Neural cell (in vitro differentiated cells): ENCODE measurements around the gene RBBP6. TPM values are rescaled to one million over a fixed set of nuclear protein-coding genes. Genes with fewer than 3 reads are reported as not detected.

ENCODE experiments used
- H2AFZ ChIP-seq: fragments of 200-600, 300-800 bp; sonication (generic), shearing (Covaris generic); 2 replicates; pipeline ENCODE4 v1.6.0; 2014; ENCODE audit warnings: low read depth, mild to moderate bottlenecking, antibody characterized with exemption, low read length, moderate library complexity
- H3F3A ChIP-seq: fragments of 200-600 bp; shearing (Covaris generic); 2 replicates; pipeline ENCODE4 v1.6.1; 2016; ENCODE audit warnings: mild to moderate bottlenecking, moderate library complexity, mixed read lengths, antibody characterized with exemption, low read length; ENCODE audit not compliant: insufficient read depth, poor library complexity, severe bottlenecking
- H3K27ac ChIP-seq: fragments of 200-600, 300-800 bp; sonication (generic), shearing (Covaris generic); 2 replicates; pipeline ENCODE4 v1.5.1; 2014; ENCODE audit warnings: mild to moderate bottlenecking, low read length, moderate library complexity
- H3K27me3 ChIP-seq: fragments of 300-800, 200-600 bp; sonication (generic), shearing (Covaris generic); 2 replicates; pipeline ENCODE4 v1.6.0; 2014; ENCODE audit warnings: mild to moderate bottlenecking, low read depth, low read length, moderate library complexity; ENCODE audit not compliant: insufficient read depth
- H3K36me3 ChIP-seq: fragments of 300-800, 200-600 bp; sonication (generic), shearing (Covaris generic); 2 replicates; pipeline ENCODE4 v1.5.1; 2014; ENCODE audit warnings: mild to moderate bottlenecking, antibody characterized with exemption, low read length, moderate library complexity; ENCODE audit not compliant: insufficient read depth
- H3K4me2 ChIP-seq: fragments of 300-800, 200-600 bp; sonication (generic), shearing (Covaris generic); 2 replicates; pipeline ENCODE4 v1.6.0; 2014; ENCODE audit warnings: mild to moderate bottlenecking, low read length
- H3K4me3 ChIP-seq: fragments of 300-800, 200-600 bp; sonication (generic), shearing (Covaris generic); 2 replicates; pipeline ENCODE4 v1.5.1; 2014; ENCODE audit warnings: mild to moderate bottlenecking, low read length, moderate library complexity
- H3K79me2 ChIP-seq: fragments of 200-600 bp; shearing (Covaris generic); replicated peaks from 2 replicates; pipeline ENCODE4 v1.6.0; 2014; ENCODE audit warnings: mild to moderate bottlenecking, low read length, moderate library complexity; ENCODE audit not compliant: insufficient read depth
- H3K9ac ChIP-seq: fragments of 300-800, 200-600 bp; sonication (generic), shearing (Covaris generic); 2 replicates; pipeline ENCODE4 v1.6.1; 2016; ENCODE audit warnings: mild to moderate bottlenecking, low read length, mixed read lengths
- H3K9me2 ChIP-seq: fragments of 200-600 bp; shearing (Covaris generic); 2 replicates; pipeline ENCODE4 v1.6.1; 2016; ENCODE audit warnings: mild to moderate bottlenecking, low read length, mixed read lengths; ENCODE audit not compliant: insufficient read depth
- H3K9me3 ChIP-seq: fragments of 200-600, 300-800 bp; sonication (generic), shearing (Covaris generic); 2 replicates; pipeline ENCODE4 v1.6.1; 2016; ENCODE audit warnings: mild to moderate bottlenecking, mixed run types, low read length, moderate library complexity, mixed read lengths
- H4K20me1 ChIP-seq: fragments of 200-600 bp; shearing (Covaris generic); 2 replicates; pipeline ENCODE4 v1.6.1; 2016; ENCODE audit warnings: mild to moderate bottlenecking, mixed run types; ENCODE audit not compliant: insufficient read depth
- EP300 ChIP-seq: fragments of 450-650 bp; conservative IDR thresholded peaks from 2 replicates; pipeline ENCODE4 v1.6.1; 2014; ENCODE audit warnings: antibody characterized with exemption, mild to moderate bottlenecking, moderate library complexity; ENCODE audit not compliant: poor library complexity, severe bottlenecking
- EZH2 ChIP-seq: fragments of 200-600, 300-800 bp; shearing (Covaris generic), sonication (generic); IDR thresholded peaks from 2 replicates; pipeline ENCODE4 v1.6.1; 2014; ENCODE audit warnings: antibody characterized with exemption, low read length, borderline replicate concordance, mild to moderate bottlenecking; ENCODE audit not compliant: insufficient read depth, poor library complexity, severe bottlenecking
- MXI1 ChIP-seq: fragments of 450-650 bp; conservative IDR thresholded peaks from 2 replicates; pipeline ENCODE4 v1.6.1; 2014; ENCODE audit warnings: antibody characterized with exemption, mild to moderate bottlenecking; ENCODE audit not compliant: poor library complexity, severe bottlenecking
- POLR2AphosphoS5 ChIP-seq: IDR thresholded peaks from 2 replicates; pipeline ENCODE4 v1.6.1; 2012
- RAD21 ChIP-seq: fragments of 450-650 bp; conservative IDR thresholded peaks from 2 replicates; pipeline ENCODE4 v1.6.1; 2014; ENCODE audit warnings: antibody characterized with exemption, mild to moderate bottlenecking, moderate library complexity
- SMC3 ChIP-seq: fragments of 450-650 bp; conservative IDR thresholded peaks from 2 replicates; pipeline ENCODE4 v1.6.1; 2014; ENCODE audit warnings: antibody characterized with exemption, mild to moderate bottlenecking, moderate library complexity; ENCODE audit not compliant: poor library complexity
- TAF1 ChIP-seq: IDR thresholded peaks from 2 replicates; pipeline ENCODE4 v1.6.1; 2012; ENCODE audit warnings: low read depth
- polyA plus RNA-seq: library from polyadenylated mRNA; depleted of rRNA; stranded (reverse); fragments of >200 nt; gene quantifications from 2 replicates; pipeline ENCODE4 v1.2.3, GENCODE V29; 2014
- TF ChIP-seq, protein P1 (sequence below): IDR thresholded peaks from 2 replicates; pipeline ENCODE4 v1.6.1; 2012; ENCODE audit warnings: borderline replicate concordance
- TF ChIP-seq, protein P2 (sequence below): fragments of 450-650 bp; IDR thresholded peaks from 2 replicates; pipeline ENCODE4 v1.5.1; 2014; ENCODE audit warnings: antibody characterized with exemption, mild to moderate bottlenecking, moderate library complexity; ENCODE audit not compliant: poor library complexity, severe bottlenecking

RBBP6 gene
- polyA plus RNA-seq, 1 donor from 2014 or later = 75.5 TPM

GRCh38 chr16:24555346-24555872 is 16.0 kb downstream of the RBBP6 start:
- peaks cover 6% of the 10 kb centered on the region for H3K79me2 ChIP-seq
- H3K9me2 ChIP-seq = no peaks in the 10 kb centered on the region
- no peak overlapping the region for H2AFZ ChIP-seq
- H3K27ac ChIP-seq = no peak overlapping the region
- H3K4me3 ChIP-seq = no peak overlapping the region
- no peaks in the 10 kb centered on the region for H3F3A ChIP-seq
- peaks cover 4% of the 10 kb centered on the region for H3K36me3 ChIP-seq
- no peaks in the 10 kb centered on the region for H3K9me3 ChIP-seq
- H4K20me1 ChIP-seq = no peaks in the 10 kb centered on the region
- H3K4me2 ChIP-seq = no peak overlapping the region
- no peaks in the 10 kb centered on the region for H3K27me3 ChIP-seq
- no peak overlapping the region for H3K9ac ChIP-seq
- TF ChIP-seq TAF1 = no peak
- no peak for TF ChIP-seq POLR2AphosphoS5
- no peak for TF ChIP-seq EZH2
- TF ChIP-seq MXI1 = no peak
- TF ChIP-seq, protein P1, sequence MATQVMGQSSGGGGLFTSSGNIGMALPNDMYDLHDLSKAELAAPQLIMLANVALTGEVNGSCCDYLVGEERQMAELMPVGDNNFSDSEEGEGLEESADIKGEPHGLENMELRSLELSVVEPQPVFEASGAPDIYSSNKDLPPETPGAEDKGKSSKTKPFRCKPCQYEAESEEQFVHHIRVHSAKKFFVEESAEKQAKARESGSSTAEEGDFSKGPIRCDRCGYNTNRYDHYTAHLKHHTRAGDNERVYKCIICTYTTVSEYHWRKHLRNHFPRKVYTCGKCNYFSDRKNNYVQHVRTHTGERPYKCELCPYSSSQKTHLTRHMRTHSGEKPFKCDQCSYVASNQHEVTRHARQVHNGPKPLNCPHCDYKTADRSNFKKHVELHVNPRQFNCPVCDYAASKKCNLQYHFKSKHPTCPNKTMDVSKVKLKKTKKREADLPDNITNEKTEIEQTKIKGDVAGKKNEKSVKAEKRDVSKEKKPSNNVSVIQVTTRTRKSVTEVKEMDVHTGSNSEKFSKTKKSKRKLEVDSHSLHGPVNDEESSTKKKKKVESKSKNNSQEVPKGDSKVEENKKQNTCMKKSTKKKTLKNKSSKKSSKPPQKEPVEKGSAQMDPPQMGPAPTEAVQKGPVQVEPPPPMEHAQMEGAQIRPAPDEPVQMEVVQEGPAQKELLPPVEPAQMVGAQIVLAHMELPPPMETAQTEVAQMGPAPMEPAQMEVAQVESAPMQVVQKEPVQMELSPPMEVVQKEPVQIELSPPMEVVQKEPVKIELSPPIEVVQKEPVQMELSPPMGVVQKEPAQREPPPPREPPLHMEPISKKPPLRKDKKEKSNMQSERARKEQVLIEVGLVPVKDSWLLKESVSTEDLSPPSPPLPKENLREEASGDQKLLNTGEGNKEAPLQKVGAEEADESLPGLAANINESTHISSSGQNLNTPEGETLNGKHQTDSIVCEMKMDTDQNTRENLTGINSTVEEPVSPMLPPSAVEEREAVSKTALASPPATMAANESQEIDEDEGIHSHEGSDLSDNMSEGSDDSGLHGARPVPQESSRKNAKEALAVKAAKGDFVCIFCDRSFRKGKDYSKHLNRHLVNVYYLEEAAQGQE = no peak
- TF ChIP-seq, protein P2, sequence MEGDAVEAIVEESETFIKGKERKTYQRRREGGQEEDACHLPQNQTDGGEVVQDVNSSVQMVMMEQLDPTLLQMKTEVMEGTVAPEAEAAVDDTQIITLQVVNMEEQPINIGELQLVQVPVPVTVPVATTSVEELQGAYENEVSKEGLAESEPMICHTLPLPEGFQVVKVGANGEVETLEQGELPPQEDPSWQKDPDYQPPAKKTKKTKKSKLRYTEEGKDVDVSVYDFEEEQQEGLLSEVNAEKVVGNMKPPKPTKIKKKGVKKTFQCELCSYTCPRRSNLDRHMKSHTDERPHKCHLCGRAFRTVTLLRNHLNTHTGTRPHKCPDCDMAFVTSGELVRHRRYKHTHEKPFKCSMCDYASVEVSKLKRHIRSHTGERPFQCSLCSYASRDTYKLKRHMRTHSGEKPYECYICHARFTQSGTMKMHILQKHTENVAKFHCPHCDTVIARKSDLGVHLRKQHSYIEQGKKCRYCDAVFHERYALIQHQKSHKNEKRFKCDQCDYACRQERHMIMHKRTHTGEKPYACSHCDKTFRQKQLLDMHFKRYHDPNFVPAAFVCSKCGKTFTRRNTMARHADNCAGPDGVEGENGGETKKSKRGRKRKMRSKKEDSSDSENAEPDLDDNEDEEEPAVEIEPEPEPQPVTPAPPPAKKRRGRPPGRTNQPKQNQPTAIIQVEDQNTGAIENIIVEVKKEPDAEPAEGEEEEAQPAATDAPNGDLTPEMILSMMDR = no peak
- TF ChIP-seq EP300 = no peak
- TF ChIP-seq RAD21 = no peak
- TF ChIP-seq SMC3 = no peak

DNA sequence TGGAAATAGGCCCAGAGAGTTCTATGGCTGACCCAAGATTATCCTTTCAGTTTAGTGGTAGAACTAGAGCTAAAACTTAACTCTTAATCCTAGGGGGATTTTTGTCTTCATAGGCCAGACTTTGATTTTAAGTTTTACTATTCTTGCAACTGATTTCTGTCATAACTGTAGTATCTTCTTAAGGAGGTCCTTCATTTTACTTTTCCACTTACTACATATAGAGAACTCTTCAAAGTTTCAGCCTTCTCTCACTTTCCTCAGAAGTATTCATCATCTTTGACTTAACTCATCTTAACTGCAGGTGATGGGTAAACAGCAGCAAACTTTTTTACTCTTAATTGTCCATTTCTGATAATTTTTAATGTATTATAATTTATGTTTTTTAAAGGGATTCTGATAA is 23.4 kb downstream of the RBBP6 start:
- no peaks in the 10 kb centered on the region for H3K79me2 ChIP-seq
- H2AFZ ChIP-seq = no peak overlapping the region
- no peaks in the 10 kb centered on the region for H3K27me3 ChIP-seq
- no peak overlapping the region for H3K9ac ChIP-seq
- H3F3A ChIP-seq = no peaks in the 10 kb centered on the region
- H3K9me3 ChIP-seq = no peaks in the 10 kb centered on the region
- TF ChIP-seq, protein P2 = no peak
- TF ChIP-seq SMC3 = no peak
- no peak for TF ChIP-seq POLR2AphosphoS5
- TF ChIP-seq EZH2 = no peak
- TF ChIP-seq RAD21 = no peak
- H3K9me2 ChIP-seq = no peaks in the 10 kb centered on the region
- peaks cover 12% of the 10 kb centered on the region for H3K36me3 ChIP-seq
- no peak overlapping the region for H3K4me2 ChIP-seq
- H3K4me3 ChIP-seq = no peak overlapping the region
- H4K20me1 ChIP-seq = no peaks in the 10 kb centered on the region
- H3K27ac ChIP-seq = no peak overlapping the region
